SH-SY5Y (cell line): ENCODE data around the gene LEAP2.

ENCODE experiments used
- GATA2 ChIP-seq: IDR thresholded peaks from 2 replicates; pipeline ENCODE4 v1.6.1; 2011; ENCODE audit warnings: mild to moderate bottlenecking, low read depth, low read length
- GATA3 ChIP-seq: IDR thresholded peaks from 2 replicates; pipeline ENCODE4 v1.6.1; 2011; ENCODE audit warnings: low read depth, mild to moderate bottlenecking, low read length, moderate library complexity

- TF ChIP-seq GATA2 = no peak
- no peak for TF ChIP-seq GATA3
Observed at GRCh38 chr5:132826424-132827082, 46.9 kb upstream of the LEAP2 start.
